PC-3 (cell line): ENCODE results near the gene PDSS2.

Source experiments
- CTCF ChIP-seq: fragments of 300-600 bp; sonication (generic); conservative IDR thresholded peaks from 2 replicates; pipeline ENCODE4 v1.5.1; 2017; ENCODE audit warnings: antibody characterized with exemption, low read depth, mild to moderate bottlenecking, low read length
- EZH2 ChIP-seq: fragments of 300-600 bp; sonication (generic); IDR thresholded peaks from one replicate; pipeline ENCODE4 v1.6.1; 2017; ENCODE audit warnings: antibody characterized with exemption, mild to moderate bottlenecking, low read length; ENCODE audit not compliant: unreplicated experiment
- EZH2phosphoT487 ChIP-seq: fragments of 300-600 bp; sonication (generic); IDR thresholded peaks from 2 replicates; pipeline ENCODE4 v1.6.1; 2018; ENCODE audit warnings: mild to moderate bottlenecking, antibody characterized with exemption, low read length, borderline replicate concordance

GRCh38 chr6:107401573-107401972, 57.8 kb downstream of the PDSS2 start:
- TF ChIP-seq CTCF (no peak), EZH2phosphoT487 (no peak), EZH2 (no peak)
